A673 (cell line): ENCODE data around the gene ISG20L2.

Source experiments
- EZH2 ChIP-seq: fragments of 200-600 bp; sonication (generic); IDR thresholded peaks from 2 replicates; pipeline ENCODE4 v1.6.1; 2017; ENCODE audit warnings: borderline replicate concordance, low read depth, mild to moderate bottlenecking, mixed read lengths, antibody characterized with exemption, low read length; ENCODE audit not compliant: poor library complexity, severe bottlenecking
- TF ChIP-seq, protein P1 (sequence below): fragments of 300-800, 200-600 bp; sonication (generic); conservative IDR thresholded peaks from 2 replicates; pipeline ENCODE4 v1.5.1; 2017; ENCODE audit warnings: low read depth, mild to moderate bottlenecking, antibody characterized with exemption, low read length, moderate library complexity, mixed read lengths

DNA sequence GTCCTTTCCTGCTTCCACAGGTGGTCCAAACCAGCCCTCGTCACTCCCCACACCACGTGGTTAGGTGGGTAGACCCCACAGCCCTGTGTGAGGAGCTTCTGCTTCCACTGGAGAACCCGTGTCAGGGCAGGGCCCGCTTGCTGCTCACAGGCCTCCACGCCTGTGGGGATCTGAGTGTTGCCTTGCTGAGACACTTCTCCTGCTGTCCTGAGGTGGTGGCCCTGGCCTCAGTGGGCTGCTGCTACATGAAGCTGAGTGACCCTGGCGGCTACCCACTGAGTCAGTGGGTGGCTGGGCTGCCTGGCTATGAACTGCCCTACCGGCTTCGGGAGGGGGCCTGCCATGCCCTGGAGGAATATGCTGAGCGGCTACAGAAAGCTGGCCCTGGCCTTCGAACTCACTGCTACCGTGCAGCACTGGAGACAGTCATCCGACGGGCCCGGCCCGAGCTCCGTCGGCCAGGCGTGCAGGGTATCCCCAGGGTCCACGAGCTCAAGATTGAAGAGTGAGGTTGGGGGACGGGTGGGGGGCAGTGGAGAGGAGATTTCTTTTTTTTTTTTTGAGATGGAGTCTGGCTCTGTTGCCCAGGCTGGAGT lies 5.5 kb upstream of the ISG20L2 start:
- TF ChIP-seq, protein P1, sequence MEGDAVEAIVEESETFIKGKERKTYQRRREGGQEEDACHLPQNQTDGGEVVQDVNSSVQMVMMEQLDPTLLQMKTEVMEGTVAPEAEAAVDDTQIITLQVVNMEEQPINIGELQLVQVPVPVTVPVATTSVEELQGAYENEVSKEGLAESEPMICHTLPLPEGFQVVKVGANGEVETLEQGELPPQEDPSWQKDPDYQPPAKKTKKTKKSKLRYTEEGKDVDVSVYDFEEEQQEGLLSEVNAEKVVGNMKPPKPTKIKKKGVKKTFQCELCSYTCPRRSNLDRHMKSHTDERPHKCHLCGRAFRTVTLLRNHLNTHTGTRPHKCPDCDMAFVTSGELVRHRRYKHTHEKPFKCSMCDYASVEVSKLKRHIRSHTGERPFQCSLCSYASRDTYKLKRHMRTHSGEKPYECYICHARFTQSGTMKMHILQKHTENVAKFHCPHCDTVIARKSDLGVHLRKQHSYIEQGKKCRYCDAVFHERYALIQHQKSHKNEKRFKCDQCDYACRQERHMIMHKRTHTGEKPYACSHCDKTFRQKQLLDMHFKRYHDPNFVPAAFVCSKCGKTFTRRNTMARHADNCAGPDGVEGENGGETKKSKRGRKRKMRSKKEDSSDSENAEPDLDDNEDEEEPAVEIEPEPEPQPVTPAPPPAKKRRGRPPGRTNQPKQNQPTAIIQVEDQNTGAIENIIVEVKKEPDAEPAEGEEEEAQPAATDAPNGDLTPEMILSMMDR = no peak
- TF ChIP-seq EZH2 = no peak
